Prostate gland (tissue), 2 donors: ENCODE measurements around the gene NDUFA11. TPM values are rescaled to one million over a fixed set of nuclear protein-coding genes. Genes with fewer than 3 reads are reported as not detected.
"Not testable (repeated sequence)": the region's sequence is repeated elsewhere in the genome, so short reads cannot be mapped to it uniquely, and the experiment has no call there.

Experiments used
- DNase-seq: peaks from one replicate; pipeline ENCODE4 v3.0.0-alpha.2; 2019; ENCODE audit warnings: low spot score
- H3K27ac ChIP-seq, 2 donors: fragments of 200-600 bp; sonication (generic); 2 replicates each; pipeline ENCODE4 v1.5.1; 2017 to 2019
- H3K27me3 ChIP-seq: fragments of 200-600 bp; sonication (generic); replicated peaks from 2 replicates; pipeline ENCODE4 v1.5.1; 2019; ENCODE audit not compliant: insufficient read depth
- H3K36me3 ChIP-seq, 2 donors: fragments of 200-600 bp; sonication (generic); 1 replicate in 1 of 2; 2 replicates in 1 of 2; pipeline versions ENCODE4 v1.5.1 to v1.8.1; 2017 to 2019
- H3K4me1 ChIP-seq: fragments of 200-600 bp; sonication (generic); replicated peaks from 2 replicates; pipeline ENCODE4 v1.5.1; 2019
- H3K4me3 ChIP-seq, 2 donors: fragments of 200-600 bp; sonication (generic); 2 replicates each; pipeline ENCODE4 v1.5.1; 2017 to 2019
- H3K9me3 ChIP-seq: fragments of 200-600 bp; sonication (generic); 2 replicates; pipeline ENCODE4 v1.5.1; 2017
- CTCF ChIP-seq, 4 experiments: fragments of 200-600 bp in 2 of 4; fragments of 450-650 bp in 2 of 4; sonication (generic) in 2 of 4; IDR thresholded peaks; 1 replicate in 3 of 4; 2 replicates in 1 of 4; pipeline ENCODE4 v1.5.1; 2016 to 2019; ENCODE audit warnings: antibody characterized with exemption in 4 of 4, mild to moderate bottlenecking in 2 of 4, moderate library complexity in 2 of 4
- POLR2A ChIP-seq: fragments of 450-650 bp; IDR thresholded peaks from one replicate; pipeline ENCODE4 v1.6.1; 2016; ENCODE audit warnings: antibody characterized with exemption, mild to moderate bottlenecking
- POLR2AphosphoS5 ChIP-seq: sonication (generic); formaldehyde crosslinking; IDR thresholded peaks from one replicate; pipeline ENCODE4 v1.6.1; 2017; ENCODE audit warnings: antibody characterized with exemption
- WGBS: methylation state at CpG from one replicate; pipeline ENCODE4 v1.1.5; 2018; 5-methylcytosine and 5-hydroxymethylcytosine counted together
- intact Hi-C: fragments of 100-400 bp; cut with DNase I; formaldehyde crosslinking; loops from one replicate; pipeline ENCODE4 v1.14.2; 2022
- total RNA-seq, 2 donors: library from RNA; depleted of rRNA; stranded (reverse); fragments of >200 nt; gene quantifications; one replicate each; pipeline ENCODE4 v1.1.0, GENCODE V29; 2016

Gene NDUFA11
- total RNA-seq, 2 donors from 2014 or later = 259 to 327 TPM

- Histone ChIP-seq H3K9me3 (no peaks in the 10 kb centered on the region), H3K36me3 (no peaks in the 10 kb centered on the region), H3K4me1 (no peaks in the 10 kb centered on the region), H3K4me3 (no peak overlapping the region), H3K27ac (no peak overlapping the region), H3K27me3 (no peaks in the 10 kb centered on the region)
- no peak for DNase-seq
- 64% methylated on average over 8 of the region's 9 CpGs for WGBS
- intact Hi-C loops = no loop called here
- no peak for TF ChIP-seq POLR2AphosphoS5
- no peak for TF ChIP-seq POLR2A
- TF ChIP-seq CTCF (IDR thresholded peaks at IDR 0.05) = no peak
These were observed 25.7 kb downstream of the NDUFA11 start for GRCh38 chr19:5877882-5878281.

- Histone ChIP-seq H3K4me1 (no peaks in the 10 kb centered on the region), H3K27ac (no peak overlapping the region), H3K27me3 (no peaks in the 10 kb centered on the region), H3K9me3 (no peaks in the 10 kb centered on the region), H3K4me3 (no peak overlapping the region), H3K36me3 (no peaks in the 10 kb centered on the region)
- no peak for TF ChIP-seq CTCF (IDR thresholded peaks at IDR 0.05)
- no peak for TF ChIP-seq POLR2A
- no peak for TF ChIP-seq POLR2AphosphoS5
- intact Hi-C loops = no loop called here
- 76% methylated on average over 8 of the region's 8 CpGs for WGBS
- DNase-seq = no peak
These were observed 26.2 kb downstream of the NDUFA11 start for GRCh38 chr19:5877427-5877826.

- H3K4me3 ChIP-seq, intact Hi-C loops, H3K27me3 ChIP-seq, DNase-seq, H3K9me3 ChIP-seq, H3K4me1 ChIP-seq, H3K36me3 ChIP-seq, H3K27ac ChIP-seq: not testable (repeated sequence)
- 84% methylated on average over 7 of the region's 7 CpGs for WGBS
These were observed 29.1 kb downstream of the NDUFA11 start for GRCh38 chr19:5874496-5874895.

- 95% methylated on average over 12 of the region's 12 CpGs for WGBS
- no peak for TF ChIP-seq POLR2A
- intact Hi-C loops = no loop called here
- Histone ChIP-seq H3K27ac (no peak overlapping the region), H3K36me3 (no peaks in the 10 kb centered on the region), H3K4me3 (no peak overlapping the region), H3K4me1 (no peaks in the 10 kb centered on the region), H3K27me3 (no peaks in the 10 kb centered on the region), H3K9me3 (no peaks in the 10 kb centered on the region)
- no peak for DNase-seq
These were observed 29.9 kb downstream of the NDUFA11 start for GRCh38 chr19:5873617-5874199.

GRCh38 chr19:5870986-5871394 is 32.6 kb downstream of the NDUFA11 start:
- Histone ChIP-seq H3K9me3 (no peaks in the 10 kb centered on the region), H3K36me3 (no peaks in the 10 kb centered on the region), H3K27me3 (no peaks in the 10 kb centered on the region), H3K27ac (no peak overlapping the region), H3K4me1 (no peaks in the 10 kb centered on the region), H3K4me3 (no peak overlapping the region)
- TF ChIP-seq POLR2A (no peak), CTCF (IDR thresholded peaks at IDR 0.05) (no peak), POLR2AphosphoS5 (no peak)
- intact Hi-C loops = no loop called here
- WGBS = 82% methylated on average over 12 of the region's 12 CpGs
- no peak for DNase-seq
